ENCODE measurements around the gene PTPRK. TPM values are rescaled to one million over a fixed set of nuclear protein-coding genes. Genes with fewer than 3 reads are reported as not detected.
A peak's percentile ranks its signal among the peaks of the same experiment; 100 is the strongest.

PTPRK gene
- total RNA-seq, 2 experiments from 2014 or later: 1.7 to 2.5 TPM

GRCh38 chr6:127956956-127957355 is 563.4 kb downstream of the PTPRK start:
- no peak overlapping the region for H3K27ac Mint-ChIP-seq
- no peaks in the 10 kb centered on the region for H3K27me3 Mint-ChIP-seq
- H3K9me3 Mint-ChIP-seq: peaks cover 44% of the 10 kb centered on the region
- CTCF ChIA-PET: interaction anchor here (2.2 to 7.5 kb wide), 2 partner anchors 10 to 14 kb away, joined by 8 to 50 read pairs; no protein-coding TSS in a partner anchor
- no peak for DNase-seq
- peaks cover 31% of the 10 kb centered on the region for H3K4me1 Mint-ChIP-seq
- POLR2A ChIA-PET: no interaction called here
- peaks cover 27% of the 10 kb centered on the region for H3K36me3 Mint-ChIP-seq (ENCODE audit: low read depth)
- no peak overlapping the region for H3K4me3 Mint-ChIP-seq

GRCh38 chr6:127956260-127956888 is 564.0 kb downstream of the PTPRK start:
- ChIA-PET CTCF (interaction anchor here (2.2 to 7.5 kb wide), 2 partner anchors 11 to 14 kb away, joined by 8 to 50 read pairs; no protein-coding TSS in a partner anchor), POLR2A (no interaction called here)
- peaks cover 44% of the 10 kb centered on the region for H3K9me3 Mint-ChIP-seq
- H3K36me3 Mint-ChIP-seq (ENCODE audit: low read depth): peaks cover 27% of the 10 kb centered on the region
- no peak for DNase-seq
- no peak overlapping the region for H3K27ac Mint-ChIP-seq
- H3K27me3 Mint-ChIP-seq: no peaks in the 10 kb centered on the region
- peaks cover 37% of the 10 kb centered on the region for H3K4me1 Mint-ChIP-seq
- H3K4me3 Mint-ChIP-seq: no peak overlapping the region

DNA sequence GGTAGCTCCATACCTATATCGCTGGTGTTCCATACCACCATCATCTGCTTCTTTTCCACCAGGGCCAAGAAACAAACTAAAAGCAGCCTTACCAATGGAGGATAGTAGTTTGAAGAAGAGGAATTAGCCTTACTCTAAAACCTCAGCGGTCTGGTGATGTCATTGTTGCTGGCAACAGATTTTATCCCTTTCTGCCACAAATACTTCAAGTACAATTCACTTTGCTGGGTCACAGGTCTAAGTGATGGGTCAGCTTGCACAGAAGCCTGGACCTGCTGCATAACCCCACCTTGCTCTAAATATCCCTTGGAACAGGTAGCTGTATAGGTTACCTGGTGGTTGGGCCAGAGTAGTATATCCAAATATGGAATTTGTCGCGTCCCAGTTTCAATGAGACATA is 566.3 kb downstream of the PTPRK start:
- peaks cover 60% of the 10 kb centered on the region for H3K4me1 Mint-ChIP-seq
- peaks cover 38% of the 10 kb centered on the region for H3K36me3 Mint-ChIP-seq (ENCODE audit: low read depth)
- DNase-seq: no peak
- ChIA-PET CTCF (interaction anchor here (1.8 to 7.5 kb wide), 2 partner anchors 13 to 27 kb away, joined by 5 to 50 read pairs; no protein-coding TSS in a partner anchor), POLR2A (interaction anchor here (0.6 kb wide), 1 partner anchor 46 kb away, joined by 4 read pairs; no protein-coding TSS in a partner anchor)
- peaks cover 40% of the 10 kb centered on the region for H3K9me3 Mint-ChIP-seq
- H3K27me3 Mint-ChIP-seq: no peaks in the 10 kb centered on the region
- H3K4me3 Mint-ChIP-seq: no peak overlapping the region
- no peak overlapping the region for H3K27ac Mint-ChIP-seq

DNA sequence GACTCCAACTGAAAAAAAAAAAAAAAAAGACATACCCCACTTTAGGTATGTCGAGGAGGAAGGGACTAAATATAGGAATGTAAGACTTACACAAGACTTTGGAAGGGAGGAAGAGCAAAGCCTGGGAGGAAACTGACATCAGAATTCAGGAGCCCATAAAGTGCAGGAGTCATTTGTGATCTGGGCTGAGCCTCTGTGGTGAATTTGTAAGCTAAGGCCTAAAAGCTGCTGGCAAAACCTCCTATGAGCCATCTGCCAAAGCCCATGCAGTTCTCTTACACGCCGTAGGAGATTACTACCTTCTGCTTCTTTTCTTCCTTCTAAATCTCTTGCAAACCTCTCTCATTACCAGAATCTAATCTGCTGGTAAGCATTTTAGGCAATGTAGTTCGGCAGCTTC is 567.6 kb downstream of the PTPRK start:
- H3K27ac Mint-ChIP-seq: peak overlapping the region; percentile 79
- H3K9me3 Mint-ChIP-seq: peaks cover 39% of the 10 kb centered on the region
- peaks cover 48% of the 10 kb centered on the region for H3K36me3 Mint-ChIP-seq (ENCODE audit: low read depth)
- ChIA-PET CTCF (interaction anchor here (0.6 to 7.5 kb wide), 3 partner anchors 14 to 294 kb away, joined by 5 to 50 read pairs (median 5); no protein-coding TSS in a partner anchor), POLR2A (interaction anchor here (0.7 to 1.5 kb wide), 2 partner anchors 18 to 117 kb away, joined by 4 read pairs; no protein-coding TSS in a partner anchor)
- no peak overlapping the region for H3K4me3 Mint-ChIP-seq
- DNase-seq: no peak
- H3K4me1 Mint-ChIP-seq: peaks cover 63% of the 10 kb centered on the region
- no peaks in the 10 kb centered on the region for H3K27me3 Mint-ChIP-seq

DNA sequence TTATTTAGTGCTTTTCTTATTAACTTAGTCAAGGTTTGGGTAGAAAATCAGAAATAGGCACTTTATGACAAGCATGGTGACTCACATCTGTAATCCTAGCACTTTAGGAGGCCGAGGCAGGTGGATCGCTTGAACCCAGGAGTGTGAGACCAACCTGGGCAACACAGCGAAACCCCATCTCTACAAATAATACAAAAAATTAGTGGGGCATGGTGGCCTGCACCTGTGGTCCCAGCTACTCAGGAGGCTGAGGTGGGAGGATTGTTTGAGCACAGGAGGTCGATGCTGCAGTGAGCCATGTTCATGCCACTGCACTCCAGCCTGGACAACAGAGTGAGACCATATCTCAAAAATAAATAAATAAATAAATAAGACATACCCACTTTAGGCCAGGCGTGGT is 568.2 kb downstream of the PTPRK start:
- DNase-seq: no peak
- H3K27ac Mint-ChIP-seq: peak overlapping the region; percentile 95
- CTCF ChIA-PET: interaction anchor here (1.9 to 7.5 kb wide), 2 partner anchors 15 to 34 kb away, joined by 5 to 50 read pairs; no protein-coding TSS in a partner anchor
- H3K4me3 Mint-ChIP-seq: peak overlapping the region; percentile 53
- peaks cover 38% of the 10 kb centered on the region for H3K9me3 Mint-ChIP-seq
- H3K27me3 Mint-ChIP-seq: no peaks in the 10 kb centered on the region
- POLR2A ChIA-PET: interaction anchor here (1.5 kb wide), 1 partner anchor 18 kb away, joined by 4 read pairs; no protein-coding TSS in a partner anchor
- H3K4me1 Mint-ChIP-seq: peaks cover 63% of the 10 kb centered on the region
- H3K36me3 Mint-ChIP-seq (ENCODE audit: low read depth): peaks cover 53% of the 10 kb centered on the region

DNA sequence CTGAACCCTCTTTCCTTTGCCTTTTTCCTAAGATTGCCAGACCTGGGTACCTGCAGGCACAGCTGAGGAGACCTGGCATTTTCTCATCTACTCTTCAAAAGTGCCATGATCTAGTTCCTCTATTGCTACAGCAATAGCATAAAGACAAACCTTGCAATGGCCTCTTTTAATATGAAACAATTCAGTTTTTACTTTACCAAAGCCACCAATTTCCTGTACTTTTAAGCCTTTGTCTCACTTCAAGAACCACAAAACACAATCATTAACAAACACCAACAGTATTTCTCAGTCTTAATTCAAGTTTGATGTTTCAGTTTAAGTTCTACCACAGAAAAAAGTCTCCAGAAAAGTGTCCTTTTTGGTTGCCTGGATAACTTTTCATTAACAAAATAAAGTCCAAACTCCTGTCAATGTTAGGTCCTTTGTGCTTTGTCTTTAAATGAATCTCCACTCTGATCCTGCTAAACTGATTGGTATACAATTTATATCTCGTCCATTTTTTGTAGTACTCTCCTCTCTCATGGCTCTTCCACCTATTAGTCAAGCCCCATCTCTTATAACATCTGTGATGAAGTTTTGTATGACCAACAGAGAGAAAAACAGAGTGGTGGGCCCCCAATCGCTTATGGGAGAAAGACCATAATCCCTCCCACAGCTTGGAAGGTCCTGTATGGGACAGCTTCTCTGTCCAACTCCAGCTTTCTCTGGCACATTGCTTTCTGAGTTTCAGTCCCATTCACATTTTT is 569.1 kb downstream of the PTPRK start:
- Mint-ChIP-seq H3K4me1 (peaks cover 63% of the 10 kb centered on the region), H3K27ac (peak overlapping the region; percentile 95), H3K27me3 (no peaks in the 10 kb centered on the region), H3K36me3 (ENCODE audit: low read depth) (peaks cover 57% of the 10 kb centered on the region), H3K4me3 (peak overlapping the region; percentile 53), H3K9me3 (peaks cover 38% of the 10 kb centered on the region)
- CTCF ChIA-PET: interaction anchor here (1.8 to 7.5 kb wide), 5 partner anchors 8 to 35 kb away, joined by 4 to 50 read pairs (median 7); no protein-coding TSS in a partner anchor
- POLR2A ChIA-PET: interaction anchor here (1.5 kb wide), 1 partner anchor 17 kb away, joined by 4 read pairs; no protein-coding TSS in a partner anchor
- DNase-seq: no peak

- Mint-ChIP-seq H3K4me3 (peak overlapping the region; percentile 53), H3K27me3 (no peaks in the 10 kb centered on the region), H3K27ac (peak overlapping the region; percentile 95), H3K9me3 (peaks cover 40% of the 10 kb centered on the region), H3K36me3 (ENCODE audit: low read depth) (peaks cover 64% of the 10 kb centered on the region), H3K4me1 (peaks cover 60% of the 10 kb centered on the region)
- DNase-seq: no peak
- CTCF ChIA-PET: interaction anchor here (0.8 to 2.4 kb wide), 8 partner anchors 9 to 48 kb away, joined by 4 to 12 read pairs (median 5); no protein-coding TSS in a partner anchor
- POLR2A ChIA-PET: no interaction called here
Measured at GRCh38 chr6:127950566-127951145, 569.7 kb downstream of the PTPRK start.

DNA sequence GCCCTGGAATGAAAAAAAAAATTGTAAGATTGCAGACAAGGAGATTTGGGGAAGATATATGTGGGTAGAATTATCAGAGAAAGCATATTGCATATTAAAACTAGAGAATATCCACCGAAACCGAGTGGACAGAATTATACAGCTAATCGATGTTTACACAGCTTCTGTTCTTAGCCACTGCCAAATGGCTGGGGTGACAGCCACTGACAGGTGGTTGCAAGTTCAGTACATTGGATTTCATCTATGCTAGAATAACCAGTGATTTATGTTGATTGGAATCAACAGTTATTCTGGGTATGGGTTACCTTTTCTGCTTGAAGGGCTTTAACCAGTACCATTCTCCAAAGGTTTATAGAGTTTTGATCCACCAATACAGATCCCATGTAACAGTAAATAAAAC is 571.1 kb downstream of the PTPRK start:
- no peak for DNase-seq
- peaks cover 44% of the 10 kb centered on the region for H3K9me3 Mint-ChIP-seq
- ChIA-PET POLR2A (no interaction called here), CTCF (interaction anchor here (0.5 to 2.4 kb wide), 7 partner anchors 8 to 405 kb away, joined by 4 to 12 read pairs (median 5); no protein-coding TSS in a partner anchor)
- H3K27ac Mint-ChIP-seq: peak overlapping the region; percentile 95
- peaks cover 61% of the 10 kb centered on the region for H3K36me3 Mint-ChIP-seq (ENCODE audit: low read depth)
- H3K4me3 Mint-ChIP-seq: no peak overlapping the region
- peaks cover 46% of the 10 kb centered on the region for H3K4me1 Mint-ChIP-seq
- H3K27me3 Mint-ChIP-seq: no peaks in the 10 kb centered on the region

- POLR2A ChIA-PET: interaction anchor here (0.6 kb wide), 1 partner anchor 27 kb away, joined by 3 read pairs; no protein-coding TSS in a partner anchor
- peaks cover 26% of the 10 kb centered on the region for H3K4me1 Mint-ChIP-seq
Measured at GRCh38 chr6:127946388-127946787, 574.0 kb downstream of the PTPRK start.

DNA sequence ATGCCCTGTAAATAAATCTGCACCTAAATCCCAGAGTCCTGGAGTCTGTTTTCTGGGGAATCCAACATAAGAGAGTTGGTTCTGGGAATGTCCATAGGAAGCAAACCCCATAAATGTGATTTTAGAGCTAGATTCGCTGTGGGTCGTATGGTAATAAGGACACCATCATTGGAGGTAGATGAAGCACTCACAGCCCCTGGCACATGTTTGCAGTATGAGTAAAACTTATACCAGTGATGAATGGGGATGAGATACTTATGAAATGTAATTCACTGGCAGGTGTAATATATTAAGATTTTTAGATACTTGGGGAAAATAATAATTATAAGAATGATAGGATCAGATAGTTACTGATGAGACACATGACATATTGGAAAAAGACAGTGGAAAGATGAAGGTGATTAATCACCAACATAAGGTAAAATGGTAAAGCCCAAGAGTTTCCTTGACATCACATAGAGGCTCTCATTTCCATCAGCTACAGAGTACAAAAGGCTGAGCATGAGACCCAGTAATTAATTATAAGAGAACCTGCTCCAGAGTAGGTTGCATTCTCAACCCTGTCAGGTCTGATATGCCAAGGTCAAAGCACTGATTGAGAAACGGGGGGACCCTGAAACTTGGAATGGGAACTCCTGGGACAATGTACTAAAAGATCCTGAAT is 574.8 kb downstream of the PTPRK start:
- H3K9me3 Mint-ChIP-seq: peaks cover 51% of the 10 kb centered on the region
- H3K36me3 Mint-ChIP-seq (ENCODE audit: low read depth): peaks cover 46% of the 10 kb centered on the region
- H3K27ac Mint-ChIP-seq: no peak overlapping the region
- no peaks in the 10 kb centered on the region for H3K27me3 Mint-ChIP-seq
- DNase-seq: no peak
- no peak overlapping the region for H3K4me3 Mint-ChIP-seq
- CTCF ChIA-PET: interaction anchor here (1.3 to 1.6 kb wide), 3 partner anchors 9 to 11 kb away, joined by 4 read pairs; no protein-coding TSS in a partner anchor
- H3K4me1 Mint-ChIP-seq: peaks cover 18% of the 10 kb centered on the region
- POLR2A ChIA-PET: interaction anchor here (0.6 kb wide), 1 partner anchor 27 kb away, joined by 3 read pairs; no protein-coding TSS in a partner anchor

More at GRCh38 chr6:127946388-127946787, 574.0 kb downstream of the PTPRK start:
- no peak overlapping the region for H3K4me3 Mint-ChIP-seq
- no peak overlapping the region for H3K27ac Mint-ChIP-seq
- H3K27me3 Mint-ChIP-seq: no peaks in the 10 kb centered on the region
- H3K36me3 Mint-ChIP-seq (ENCODE audit: low read depth): peaks cover 53% of the 10 kb centered on the region
- peaks cover 53% of the 10 kb centered on the region for H3K9me3 Mint-ChIP-seq
- DNase-seq: no peak
- CTCF ChIA-PET: interaction anchor here (0.7 to 1.6 kb wide), 4 partner anchors 9 to 21 kb away, joined by 3 to 4 read pairs (median 4); no protein-coding TSS in a partner anchor

GRCh38 chr6:127941228-127941627 is 579.2 kb downstream of the PTPRK start:
- no peak for DNase-seq
- Mint-ChIP-seq H3K4me3 (no peak overlapping the region), H3K36me3 (ENCODE audit: low read depth) (peaks cover 32% of the 10 kb centered on the region), H3K4me1 (peaks cover 31% of the 10 kb centered on the region), H3K27me3 (no peaks in the 10 kb centered on the region), H3K9me3 (peaks cover 40% of the 10 kb centered on the region), H3K27ac (no peak overlapping the region)
- CTCF ChIA-PET: interaction anchor here (0.6 to 3.3 kb wide), 2 partner anchors 9 to 495 kb away, joined by 4 to 11 read pairs; no protein-coding TSS in a partner anchor
- POLR2A ChIA-PET: no interaction called here

Measured in activated CD4-positive, alpha-beta T cell treated with anti-CD3 and anti-CD28 coated beads, Interleukin-2, amount 10 ng/mL, durations not matched to agents 7 days and 5 days (primary cell).